Omental fat pad (tissue), 4 donors: ENCODE results near the gene GRHL1. TPM values are rescaled to one million over a fixed set of nuclear protein-coding genes. Genes with fewer than 3 reads are reported as not detected.
A peak's percentile ranks its signal among the peaks of the same experiment; 100 is the strongest.
"Not testable (repeated sequence)": the region's sequence is repeated elsewhere in the genome, so short reads cannot be mapped to it uniquely, and the experiment has no call there.

Source experiments
- ATAC-seq: fragments of 150-250 bp; one replicate; pipeline ENCODE4 v1.9.1; 2016; ENCODE audit warnings: mild to moderate bottlenecking, moderate library complexity; ENCODE audit not compliant: low FRiP score
- DNase-seq: peaks from one replicate; pipeline ENCODE4 v3.0.0-alpha.2; 2019; ENCODE audit warnings: low spot score
- CTCF ChIP-seq, 3 donors: fragments of 450-650 bp; IDR thresholded peaks; one replicate each; pipeline ENCODE4 v1.5.1; 2016 to 2017; ENCODE audit warnings: antibody characterized with exemption in 3 of 3, mild to moderate bottlenecking in 3 of 3, moderate library complexity in 2 of 3
- total RNA-seq, 4 donors: library from RNA; depleted of rRNA; stranded (reverse); fragments of >200 nt; gene quantifications; one replicate each; pipeline ENCODE4 v1.1.0, GENCODE V29; 2016

The GRHL1 gene
- total RNA-seq, 4 donors from 2014 or later, result 0.95 to 15.1 (median 5.1) TPM

- DNase-seq (no peak), ATAC-seq (no peak)
- TF ChIP-seq CTCF (IDR thresholded peaks at IDR 0.05), result no peak
Measured at GRCh38 chr2:10027660-10028330, 76.3 kb downstream of the GRHL1 start.

- no peak for ATAC-seq
- no peak for TF ChIP-seq CTCF (IDR thresholded peaks at IDR 0.05)
- DNase-seq, result no peak
Measured at GRCh38 chr2:10028407-10028987, 77.0 kb downstream of the GRHL1 start.

- DNase-seq, result no peak
- ATAC-seq, result peak; percentile 61
- TF ChIP-seq CTCF (IDR thresholded peaks at IDR 0.05), result no peak
Measured at GRCh38 chr2:10028988-10029874, 77.7 kb downstream of the GRHL1 start.

GRCh38 chr2:10029875-10030223 is 78.4 kb downstream of the GRHL1 start:
- no peak for DNase-seq
- no peak for TF ChIP-seq CTCF (IDR thresholded peaks at IDR 0.05)
- ATAC-seq, result no peak

- TF ChIP-seq CTCF (IDR thresholded peaks at IDR 0.05), result no peak
- ATAC-seq (no peak), DNase-seq (no peak)
Measured at GRCh38 chr2:10030311-10030736, 78.8 kb downstream of the GRHL1 start.

GRCh38 chr2:10030798-10031197 is 79.3 kb downstream of the GRHL1 start:
- DNase-seq, ATAC-seq: not testable (repeated sequence)

- no peak for TF ChIP-seq CTCF (IDR thresholded peaks at IDR 0.05)
- DNase-seq, result no peak
- ATAC-seq, result no peak
Measured at GRCh38 chr2:10031886-10032745, 80.6 kb downstream of the GRHL1 start.
